Bronchial epithelial cell (primary cell): ENCODE data around the gene C10orf71. TPM values are rescaled to one million over a fixed set of nuclear protein-coding genes. Genes with fewer than 3 reads are reported as not detected.

ENCODE experiments used
- DNase-seq: peaks from one replicate; pipeline ENCODE4 v3.0.0-alpha.2; 2010; ENCODE audit warnings: low read depth
- FAIRE-seq: peaks from 2 replicates; lab custom pipeline; 2011; peaks lifted over from hg19 to GRCh38; lab: Jason Lieb, UNC
- H3K27me3 ChIP-seq: 2 replicates; pipeline ENCODE4 v1.5.1; 2011; ENCODE audit warnings: low read length; ENCODE audit not compliant: control insufficient read depth, insufficient read depth
- H3K36me3 ChIP-seq: 2 replicates; pipeline ENCODE4 v1.5.1; 2011; ENCODE audit warnings: low read length; ENCODE audit not compliant: control insufficient read depth, insufficient read depth
- H3K4me3 ChIP-seq: 2 replicates; pipeline ENCODE4 v1.5.1; 2011; ENCODE audit warnings: mild to moderate bottlenecking, low read depth, low read length, control low read depth
- total RNA-seq: library from RNA; depleted of rRNA; stranded (reverse); fragments of >200 nt; gene quantifications from 2 replicates; pipeline ENCODE4 v1.2.1, GENCODE V29; 2014
- TF ChIP-seq, protein P1 (sequence below): IDR thresholded peaks from 2 replicates; pipeline ENCODE4 v1.5.1; 2011; ENCODE audit warnings: mild to moderate bottlenecking, moderate library complexity, low read length, control low read depth, inconsistent platforms; ENCODE audit not compliant: insufficient read depth, severe bottlenecking

C10orf71 gene
- total RNA-seq, 1 donor from 2014 or later: not detected

DNA sequence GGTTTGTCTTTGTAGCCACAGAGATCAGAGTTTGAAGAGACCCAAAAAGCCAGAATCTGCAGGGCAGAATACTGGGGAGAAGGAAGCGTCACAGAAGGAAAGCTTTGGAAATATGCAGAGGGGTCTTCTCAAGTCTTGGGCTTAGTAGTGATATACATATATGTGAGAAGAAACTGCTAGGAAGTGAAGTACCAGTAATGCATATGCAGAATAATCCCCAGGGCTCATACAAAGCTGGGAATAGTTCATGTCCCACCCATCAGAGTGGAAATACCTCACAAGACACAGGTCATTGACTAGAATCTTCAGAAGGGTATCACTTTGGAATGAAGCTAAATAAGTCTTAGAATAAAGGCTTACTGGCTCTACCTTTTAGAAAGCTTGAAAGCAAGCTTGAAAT is 39.6 kb downstream of the C10orf71 start:
- DNase-seq (no peak), FAIRE-seq (no peak)
- Histone ChIP-seq H3K27me3 (no peaks in the 10 kb centered on the region), H3K4me3 (no peak overlapping the region), H3K36me3 (no peaks in the 10 kb centered on the region)
- TF ChIP-seq, protein P1, sequence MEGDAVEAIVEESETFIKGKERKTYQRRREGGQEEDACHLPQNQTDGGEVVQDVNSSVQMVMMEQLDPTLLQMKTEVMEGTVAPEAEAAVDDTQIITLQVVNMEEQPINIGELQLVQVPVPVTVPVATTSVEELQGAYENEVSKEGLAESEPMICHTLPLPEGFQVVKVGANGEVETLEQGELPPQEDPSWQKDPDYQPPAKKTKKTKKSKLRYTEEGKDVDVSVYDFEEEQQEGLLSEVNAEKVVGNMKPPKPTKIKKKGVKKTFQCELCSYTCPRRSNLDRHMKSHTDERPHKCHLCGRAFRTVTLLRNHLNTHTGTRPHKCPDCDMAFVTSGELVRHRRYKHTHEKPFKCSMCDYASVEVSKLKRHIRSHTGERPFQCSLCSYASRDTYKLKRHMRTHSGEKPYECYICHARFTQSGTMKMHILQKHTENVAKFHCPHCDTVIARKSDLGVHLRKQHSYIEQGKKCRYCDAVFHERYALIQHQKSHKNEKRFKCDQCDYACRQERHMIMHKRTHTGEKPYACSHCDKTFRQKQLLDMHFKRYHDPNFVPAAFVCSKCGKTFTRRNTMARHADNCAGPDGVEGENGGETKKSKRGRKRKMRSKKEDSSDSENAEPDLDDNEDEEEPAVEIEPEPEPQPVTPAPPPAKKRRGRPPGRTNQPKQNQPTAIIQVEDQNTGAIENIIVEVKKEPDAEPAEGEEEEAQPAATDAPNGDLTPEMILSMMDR: no peak

- no peak overlapping the region for H3K4me3 ChIP-seq
- TF ChIP-seq, protein P1: no peak
- FAIRE-seq (no peak), DNase-seq (no peak)
- H3K27me3 ChIP-seq: no peaks in the 10 kb centered on the region
- no peaks in the 10 kb centered on the region for H3K36me3 ChIP-seq
Observed at GRCh38 chr10:49344840-49345239, 45.9 kb downstream of the C10orf71 start.

GRCh38 chr10:49347342-49347741 is 48.4 kb downstream of the C10orf71 start:
- H3K4me3 ChIP-seq: no peak overlapping the region
- no peaks in the 10 kb centered on the region for H3K27me3 ChIP-seq
- DNase-seq (no peak), FAIRE-seq (no peak)
- H3K36me3 ChIP-seq: no peaks in the 10 kb centered on the region
- TF ChIP-seq, protein P1: no peak

DNA sequence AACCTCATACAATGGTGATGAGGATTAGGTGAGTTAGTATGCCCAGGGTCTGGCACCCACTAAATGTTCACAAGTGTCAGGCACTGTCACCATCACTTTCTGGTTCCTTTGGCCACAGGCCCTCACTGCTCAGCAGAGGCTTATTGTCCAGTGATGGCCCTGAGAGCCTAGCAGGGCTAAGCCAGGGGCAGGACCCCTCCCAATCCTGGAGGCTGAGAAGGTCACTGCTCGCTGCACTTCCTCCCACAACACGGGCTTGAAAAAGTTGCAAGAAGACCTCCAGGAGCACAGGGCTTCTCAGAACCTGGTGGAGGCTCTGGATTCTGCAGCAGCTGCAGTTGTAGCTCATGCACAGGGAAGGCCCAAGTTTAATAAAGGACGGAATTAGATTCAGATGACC is 48.9 kb downstream of the C10orf71 start:
- no peaks in the 10 kb centered on the region for H3K27me3 ChIP-seq
- DNase-seq (no peak), FAIRE-seq (no peak)
- no peak overlapping the region for H3K4me3 ChIP-seq
- H3K36me3 ChIP-seq: no peaks in the 10 kb centered on the region
- TF ChIP-seq, protein P1: no peak

- H3K27me3 ChIP-seq: no peaks in the 10 kb centered on the region
- H3K36me3 ChIP-seq: no peaks in the 10 kb centered on the region
- TF ChIP-seq, protein P1: no peak
- FAIRE-seq (no peak), DNase-seq (no peak)
- H3K4me3 ChIP-seq: no peak overlapping the region
Observed at GRCh38 chr10:49348593-49348992, 49.6 kb downstream of the C10orf71 start.

- FAIRE-seq (no peak), DNase-seq (no peak)
- Histone ChIP-seq H3K27me3 (no peaks in the 10 kb centered on the region), H3K36me3 (no peaks in the 10 kb centered on the region), H3K4me3 (no peak overlapping the region)
- TF ChIP-seq, protein P1: no peak
Observed at GRCh38 chr10:49349390-49349789, 50.4 kb downstream of the C10orf71 start.
